Suppressor macrophage treated with lipopolysaccharide for 4 hours (primary cell): Measurements from ENCODE around the gene WWTR1.
A peak's percentile ranks its signal among the peaks of the same experiment; 100 is the strongest.

Experiments
- DNase-seq: peaks from one replicate; pipeline ENCODE4 v3.0.0-alpha.2; 2020

The WWTR1 gene

DNA sequence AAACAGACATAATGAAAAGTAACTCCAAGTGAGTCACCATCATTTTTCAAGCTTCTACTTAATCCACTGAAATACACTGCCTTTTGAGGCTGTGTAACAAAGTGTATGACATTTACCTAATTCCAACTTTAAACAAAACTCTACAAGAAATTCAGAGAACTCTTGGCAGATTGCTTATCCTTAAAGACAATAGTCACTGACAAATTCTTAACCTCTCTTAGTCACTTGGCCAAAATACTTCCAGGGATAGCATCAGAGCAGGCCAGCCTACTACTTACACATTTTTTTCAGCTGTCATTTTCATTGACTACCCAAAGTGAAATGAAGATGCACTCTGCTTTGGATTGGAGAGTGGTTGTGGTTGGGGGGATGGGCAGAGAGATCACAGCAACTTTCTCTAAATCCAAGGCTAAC is 3.6 kb downstream of the WWTR1 start:
- DNase-seq = no peak

DNA sequence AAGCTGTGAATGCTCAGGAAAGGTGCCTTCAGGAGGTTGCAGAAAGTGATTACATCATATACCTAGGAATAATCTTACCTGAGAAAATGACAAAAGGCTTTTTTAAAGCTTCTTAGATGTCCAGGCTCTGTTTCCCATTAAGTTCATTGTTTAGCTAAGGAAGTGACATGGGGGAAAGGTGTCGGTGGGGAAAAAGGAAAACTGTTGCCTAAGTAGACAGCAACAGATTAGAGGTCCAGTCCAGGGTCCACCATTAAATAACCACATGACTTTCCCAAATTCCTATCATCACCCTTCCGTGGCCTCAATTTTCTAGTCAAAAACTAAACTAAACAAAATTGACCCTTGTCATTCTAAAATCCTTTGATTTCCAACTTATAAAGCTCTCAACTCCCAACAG is 4.3 kb downstream of the WWTR1 start:
- no peak for DNase-seq

DNA sequence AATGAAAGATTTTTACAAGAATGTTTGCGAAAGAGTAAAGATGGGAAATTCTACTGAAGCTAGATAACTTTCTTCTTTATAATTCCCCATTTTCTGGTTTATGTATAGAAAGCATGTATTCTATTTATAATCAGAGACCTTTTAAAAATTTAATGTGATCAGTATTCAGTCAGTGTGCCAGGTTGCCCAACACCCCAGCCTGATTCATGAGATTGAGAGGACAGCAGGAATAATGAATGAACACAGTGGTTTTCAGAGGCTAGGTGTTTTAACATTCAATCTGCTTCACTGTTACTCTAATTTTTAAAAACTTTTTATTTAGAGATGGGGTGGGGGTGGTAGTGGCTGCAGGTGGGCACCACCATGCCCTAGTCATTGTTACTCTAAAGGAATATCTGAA is 4.7 kb downstream of the WWTR1 start:
- no peak for DNase-seq

DNA sequence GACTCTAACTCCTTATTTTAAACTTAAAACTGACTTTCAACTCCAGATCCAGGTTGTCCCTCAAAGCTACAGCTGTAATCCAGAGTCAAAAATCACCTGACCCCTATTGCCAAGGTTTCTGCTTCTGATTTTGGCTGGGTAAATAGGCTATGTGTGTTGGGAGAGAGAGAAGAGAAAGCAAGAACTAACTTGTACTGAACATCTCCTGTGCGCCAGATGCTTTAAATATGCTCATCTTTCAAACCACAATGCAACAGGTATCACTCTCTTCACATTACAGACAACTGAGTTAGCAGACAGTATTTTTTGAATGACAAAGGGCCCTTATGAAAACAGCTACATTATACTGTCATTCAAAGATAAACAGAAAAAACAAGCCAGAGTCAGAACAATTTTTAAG is 7.0 kb downstream of the WWTR1 start:
- no peak for DNase-seq

DNA sequence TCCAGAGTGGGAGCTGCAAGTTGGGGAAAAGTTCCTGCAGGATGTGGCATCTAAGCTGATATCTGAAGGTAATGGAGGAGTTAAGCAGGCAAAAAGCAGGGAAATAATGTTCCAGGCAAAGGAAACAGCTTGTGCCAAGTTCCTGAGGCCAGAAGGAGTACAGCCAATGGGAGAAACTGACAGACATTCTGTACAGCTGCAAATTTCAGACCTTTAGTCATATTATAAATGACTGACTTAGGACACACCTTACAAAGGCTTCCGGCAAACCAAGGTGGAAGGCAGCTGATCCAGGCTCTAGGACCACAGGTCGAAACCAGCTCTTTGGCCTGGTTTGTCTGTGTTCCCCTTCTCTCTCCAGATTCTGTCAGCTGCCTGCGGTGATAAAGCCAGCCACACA is 9.3 kb downstream of the WWTR1 start:
- DNase-seq = no peak

DNA sequence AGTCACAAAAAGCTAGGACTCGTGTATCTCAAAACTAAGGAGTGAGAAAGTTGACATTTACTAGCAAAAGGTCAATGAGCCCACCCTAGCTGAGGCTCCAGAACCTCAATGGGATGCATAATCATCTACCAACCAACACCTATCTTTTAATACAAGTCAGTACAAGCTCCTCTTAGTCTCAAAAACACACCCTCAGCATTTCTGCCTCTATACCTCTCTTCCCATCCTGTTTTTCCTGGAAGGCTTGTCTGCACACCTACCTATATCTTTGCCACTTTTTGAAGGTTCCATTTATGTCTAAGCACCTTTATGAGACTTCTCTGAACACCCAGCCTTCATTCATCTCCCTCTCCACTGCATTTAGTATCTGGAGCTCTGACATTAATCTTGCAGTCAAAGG is 10.0 kb downstream of the WWTR1 start:
- DNase-seq = no peak

DNA sequence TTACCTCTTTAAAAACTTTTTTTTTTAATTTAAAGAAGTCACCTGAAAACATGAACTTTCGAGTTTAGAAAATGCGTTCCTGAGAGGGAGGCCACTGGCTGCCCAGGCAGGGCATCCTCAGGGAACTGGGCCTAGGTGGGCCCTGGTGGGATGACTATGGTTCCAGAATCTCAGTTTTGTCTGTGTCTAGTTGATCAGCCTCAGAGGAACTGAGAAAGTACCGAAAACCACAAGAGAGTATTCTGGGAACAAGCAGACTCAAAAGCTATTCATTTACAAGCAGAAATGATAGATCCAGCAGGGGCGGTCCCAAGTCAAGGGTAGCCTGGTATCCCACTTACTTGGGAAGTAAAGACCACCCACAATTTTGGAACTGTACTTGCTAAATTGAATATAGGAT is 10.5 kb downstream of the WWTR1 start:
- DNase-seq = no peak

DNA sequence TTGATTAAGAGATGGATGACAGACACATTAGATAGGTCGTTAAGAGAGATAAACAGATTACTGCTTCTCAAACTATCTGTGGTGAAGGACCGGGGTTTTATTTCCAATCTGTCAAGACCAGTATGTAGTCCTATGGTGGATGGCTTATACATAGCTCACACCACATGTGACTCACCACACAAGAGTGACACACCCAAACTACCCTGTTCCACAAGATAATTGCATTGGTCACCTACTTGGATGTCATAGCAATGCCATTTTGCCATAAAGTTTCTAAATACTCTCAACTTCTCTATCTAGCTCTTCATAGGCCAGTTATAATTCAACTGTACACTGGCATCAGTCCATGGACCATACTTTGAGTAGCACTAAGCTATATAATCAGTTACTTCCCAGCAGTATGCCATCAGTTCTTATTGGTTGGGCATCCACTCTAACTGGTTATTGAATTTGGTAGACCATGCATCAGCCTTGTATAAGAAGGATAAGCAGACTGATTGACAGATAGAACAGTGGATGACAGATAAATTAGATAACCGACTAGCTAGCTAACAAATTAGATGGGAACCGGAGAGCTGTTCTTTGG is 11.6 kb downstream of the WWTR1 start:
- DNase-seq = peak; percentile 43

DNA sequence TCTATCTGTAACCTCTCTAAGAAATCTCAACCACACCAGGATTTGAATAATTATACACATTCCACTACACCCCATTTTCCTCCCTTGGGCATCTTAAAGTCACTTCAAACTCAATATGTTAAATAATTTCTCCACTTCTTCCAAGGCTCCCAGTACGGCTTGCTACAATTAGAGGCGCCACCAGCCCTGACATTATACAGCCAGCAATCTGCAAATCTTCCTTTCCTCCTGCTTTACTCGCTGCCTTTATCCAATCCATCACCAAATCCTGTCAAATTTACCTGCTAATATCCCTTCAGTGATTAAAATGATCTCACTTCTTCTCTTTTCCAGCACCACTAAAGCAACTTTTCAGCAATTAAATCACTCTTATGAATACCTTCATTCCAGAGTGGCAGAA is 13.9 kb downstream of the WWTR1 start:
- no peak for DNase-seq

DNA sequence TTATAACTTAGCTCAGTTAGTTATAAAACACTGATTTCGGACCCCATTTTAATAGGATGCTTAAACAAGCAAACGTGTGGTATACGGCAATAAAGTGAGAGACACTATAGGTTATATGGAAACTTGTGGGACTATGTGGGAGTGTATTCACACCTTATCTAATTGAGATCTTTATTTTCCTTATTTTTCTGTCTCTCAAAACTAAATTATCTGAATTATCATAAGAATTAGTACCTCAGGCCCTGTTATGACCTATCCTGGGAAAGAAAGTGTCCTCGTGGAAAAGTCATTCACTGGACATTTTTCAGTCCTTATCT is 14.4 kb downstream of the WWTR1 start:
- no peak for DNase-seq

DNA sequence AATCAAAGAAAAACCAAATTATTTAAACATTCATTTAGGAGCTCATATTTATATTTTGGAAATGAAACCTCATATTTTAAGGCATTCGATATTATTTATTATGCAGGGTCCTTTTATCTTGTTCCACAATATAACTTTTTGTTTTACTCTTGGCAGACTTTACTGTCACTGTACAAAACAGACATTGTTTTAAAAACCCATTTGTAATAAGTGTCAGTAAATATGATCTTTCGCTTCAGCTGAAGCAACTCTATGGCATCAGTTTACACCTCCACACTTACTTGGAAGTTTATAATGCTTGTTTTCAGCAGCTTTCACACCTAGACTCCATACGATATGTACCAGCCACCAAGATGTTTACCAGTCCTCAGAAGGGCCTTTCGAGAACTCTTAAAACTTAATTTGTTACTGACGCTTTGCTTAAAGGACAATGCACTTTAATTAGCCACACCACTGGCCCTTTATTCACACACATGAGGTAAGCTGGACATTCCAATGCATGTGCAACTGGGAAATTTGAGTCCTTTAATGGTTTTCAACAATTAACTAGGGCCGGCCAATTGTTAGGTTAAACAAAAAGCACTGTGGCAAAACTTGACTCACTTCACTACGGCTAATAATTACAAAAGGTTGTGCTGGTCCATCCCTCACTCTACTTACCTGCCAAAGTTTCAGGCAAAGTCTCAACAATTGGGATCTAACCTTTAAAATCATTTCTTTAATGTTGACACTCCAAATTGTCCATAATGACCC is 16.7 kb downstream of the WWTR1 start:
- no peak for DNase-seq

DNA sequence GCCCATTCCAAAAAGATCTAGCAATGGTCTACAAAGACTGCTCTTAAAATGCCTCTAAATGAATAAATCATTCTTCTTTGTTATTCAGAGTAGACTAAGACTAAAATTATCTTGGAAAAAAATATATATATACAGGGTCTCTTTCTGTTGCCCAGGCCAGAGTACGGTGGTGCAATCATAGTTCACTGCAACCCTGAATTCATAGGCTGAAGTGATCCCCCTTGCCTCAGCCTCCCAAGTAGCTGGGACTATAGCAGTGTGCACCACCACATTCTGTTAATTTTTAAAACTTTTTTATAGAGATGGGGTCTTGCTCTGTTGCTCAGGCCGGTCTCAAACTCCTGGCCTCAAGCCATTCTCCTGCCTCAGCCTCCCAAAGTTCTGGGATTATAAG is 18.7 kb downstream of the WWTR1 start:
- no peak for DNase-seq

DNA sequence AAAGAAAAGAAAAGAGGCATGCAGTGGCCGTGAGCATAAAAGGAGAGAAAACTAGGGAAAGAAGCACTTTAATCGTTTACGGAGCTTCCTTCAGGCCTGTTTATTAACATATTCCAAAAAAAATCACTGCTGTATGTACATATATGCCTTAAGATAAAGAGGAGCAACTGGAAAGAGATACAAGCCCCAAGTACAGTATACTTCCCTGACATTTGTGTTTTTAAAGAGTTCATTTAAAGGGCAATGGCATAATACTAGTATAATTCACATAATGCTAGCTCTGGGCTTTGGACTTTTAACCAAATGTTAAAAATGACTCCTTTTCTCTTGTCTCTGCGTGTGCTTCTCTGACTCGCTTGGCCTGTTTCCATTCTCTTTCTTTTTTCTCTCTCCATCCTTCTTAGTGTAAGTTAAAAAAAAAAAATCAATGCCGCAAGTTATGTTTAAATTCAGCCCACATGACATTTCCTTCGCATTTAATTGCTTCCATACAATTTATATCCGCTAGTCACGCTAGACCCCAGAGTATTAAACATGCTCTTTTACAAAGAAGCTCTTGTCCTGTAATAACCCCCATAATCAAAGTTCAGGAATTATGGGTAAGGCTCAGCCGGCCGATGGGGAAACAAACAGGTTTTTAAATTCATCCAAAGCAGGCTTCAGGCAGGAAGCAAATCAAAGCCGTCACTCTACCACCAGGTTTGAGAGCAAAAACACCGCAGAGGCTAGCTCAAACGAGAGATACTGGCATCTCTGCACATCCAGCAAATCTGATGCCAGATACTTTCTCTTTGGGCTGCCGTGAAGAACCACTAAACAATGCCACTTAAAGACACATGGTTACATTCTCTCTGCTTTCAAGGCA is 19.4 kb downstream of the WWTR1 start:
- no peak for DNase-seq

DNA sequence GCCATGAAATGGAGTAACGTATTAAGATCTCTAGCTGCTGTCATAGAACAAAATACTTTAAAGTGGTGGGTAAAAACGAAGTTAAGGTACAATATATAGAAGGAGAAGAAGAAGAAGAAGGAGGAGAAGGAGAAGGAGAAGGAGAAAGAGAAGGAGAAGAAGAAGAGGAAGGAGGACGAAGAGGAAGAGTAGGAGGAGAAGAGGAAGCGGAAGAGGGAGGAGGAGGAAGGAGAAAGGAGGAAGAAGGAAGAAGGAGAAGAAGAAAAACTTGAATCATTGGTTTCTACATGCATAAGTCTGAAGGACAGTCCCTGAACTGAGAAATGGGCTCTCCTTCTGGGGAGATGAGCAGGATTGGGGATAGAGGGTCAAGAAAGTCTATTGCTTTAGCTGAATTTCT is 22.4 kb downstream of the WWTR1 start:
- no peak for DNase-seq

DNA sequence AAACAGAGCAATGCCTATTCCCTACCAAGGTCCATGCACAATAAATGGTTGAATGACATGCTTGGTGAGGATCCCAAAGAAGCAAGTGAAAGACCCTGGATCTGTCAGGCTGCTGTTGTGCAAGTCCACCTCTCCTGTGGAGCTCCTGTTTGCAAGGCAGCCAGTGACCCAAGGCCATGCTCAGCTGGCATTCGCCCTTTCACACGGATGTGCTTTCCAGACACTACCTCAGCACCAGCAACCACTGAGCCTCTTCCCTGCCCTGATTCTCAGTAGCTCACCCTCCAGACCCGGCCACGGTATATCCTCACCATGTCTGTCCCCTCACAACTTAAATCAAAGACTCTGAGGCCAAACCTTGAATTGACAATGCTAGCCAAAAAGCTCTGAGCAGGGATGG is 23.3 kb downstream of the WWTR1 start:
- no peak for DNase-seq

DNA sequence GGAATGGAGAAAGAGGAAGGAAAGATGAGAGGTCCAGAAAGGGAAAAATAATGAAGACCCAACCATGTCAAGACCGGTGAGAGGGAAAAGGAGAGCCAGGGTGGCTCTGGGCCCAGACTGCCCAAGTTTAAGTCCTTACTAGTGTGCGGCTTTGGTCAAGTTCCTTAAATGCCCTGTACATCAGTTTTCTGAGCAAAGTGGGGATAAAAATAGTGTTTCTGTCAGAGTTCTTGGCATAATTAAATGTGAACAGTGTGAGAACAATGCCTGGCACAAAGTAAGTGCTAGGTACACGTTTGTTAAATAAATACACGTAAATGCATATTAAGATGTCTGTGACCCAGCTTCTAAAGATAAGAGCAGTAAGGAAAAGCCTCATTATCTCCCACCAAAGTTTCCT is 23.8 kb downstream of the WWTR1 start:
- no peak for DNase-seq

DNA sequence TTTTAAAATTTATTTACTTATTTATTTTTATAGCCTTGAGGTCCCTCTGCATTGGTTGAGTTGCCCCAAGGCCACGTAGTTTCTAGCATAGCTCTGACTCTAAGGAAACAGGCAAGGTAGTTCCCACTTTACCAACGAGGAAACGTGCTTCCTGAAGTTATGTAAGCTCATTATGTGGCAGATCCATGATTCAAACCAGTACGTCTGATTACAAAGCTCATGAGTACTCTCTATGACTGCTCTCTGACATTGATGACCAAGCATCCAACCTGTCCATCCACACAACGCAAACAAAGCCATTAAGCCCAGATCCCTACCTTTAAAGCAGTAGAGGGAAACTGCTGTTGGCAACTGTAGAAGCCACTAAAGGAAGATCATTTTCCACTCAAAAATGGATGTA is 25.6 kb downstream of the WWTR1 start:
- DNase-seq = no peak

DNA sequence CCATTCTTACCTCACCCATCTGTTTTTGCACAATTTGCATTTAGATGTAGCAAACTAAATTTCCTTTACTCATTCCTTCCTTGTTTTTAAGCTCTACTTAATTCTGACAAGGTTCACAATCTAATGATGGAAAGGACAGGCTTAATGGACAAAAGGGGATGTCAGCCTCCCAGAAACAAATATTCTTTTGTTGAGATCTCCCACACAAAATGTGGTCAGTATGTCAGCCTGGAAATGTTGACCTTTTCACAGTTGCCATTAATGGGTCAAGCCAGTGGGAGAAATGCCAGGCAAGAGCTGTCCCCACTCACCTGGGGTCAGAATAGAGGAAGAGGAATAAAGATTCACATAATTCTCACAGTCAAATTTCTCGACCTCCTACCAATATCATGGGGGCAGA is 27.0 kb downstream of the WWTR1 start:
- DNase-seq = no peak

DNA sequence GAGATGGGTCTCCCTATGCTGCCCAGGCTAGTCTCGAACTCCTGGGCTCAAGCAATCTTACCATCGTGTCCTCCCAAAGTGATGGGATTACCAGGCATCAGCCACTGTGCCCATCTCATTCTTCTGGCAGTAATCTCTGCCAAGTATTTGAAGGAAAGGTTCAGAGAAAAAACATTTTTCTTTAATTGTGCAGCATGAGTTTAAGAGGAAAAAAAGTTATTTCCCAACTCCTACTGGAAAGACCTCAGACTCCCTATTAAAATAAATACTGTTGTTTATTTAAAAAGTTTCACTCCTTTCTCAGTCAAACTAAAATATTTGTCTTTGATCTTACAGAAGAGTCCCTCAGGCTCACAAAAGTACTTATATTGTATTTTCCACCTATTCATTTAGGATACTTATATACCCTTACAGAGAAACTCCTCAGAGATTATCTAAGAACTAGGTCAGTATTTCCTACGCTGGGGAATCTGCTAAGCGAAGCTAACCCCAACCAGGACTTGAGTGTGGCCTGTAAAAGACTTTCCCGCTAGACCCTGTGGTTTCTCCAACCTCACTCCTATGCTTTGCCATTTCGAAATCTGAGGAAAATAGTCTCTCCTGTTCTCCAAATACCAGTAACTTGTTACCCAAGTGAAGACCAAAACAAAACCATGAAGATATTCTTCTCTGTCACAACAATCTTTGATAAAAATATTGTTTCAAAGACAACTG is 28.7 kb downstream of the WWTR1 start:
- DNase-seq = no peak

DNA sequence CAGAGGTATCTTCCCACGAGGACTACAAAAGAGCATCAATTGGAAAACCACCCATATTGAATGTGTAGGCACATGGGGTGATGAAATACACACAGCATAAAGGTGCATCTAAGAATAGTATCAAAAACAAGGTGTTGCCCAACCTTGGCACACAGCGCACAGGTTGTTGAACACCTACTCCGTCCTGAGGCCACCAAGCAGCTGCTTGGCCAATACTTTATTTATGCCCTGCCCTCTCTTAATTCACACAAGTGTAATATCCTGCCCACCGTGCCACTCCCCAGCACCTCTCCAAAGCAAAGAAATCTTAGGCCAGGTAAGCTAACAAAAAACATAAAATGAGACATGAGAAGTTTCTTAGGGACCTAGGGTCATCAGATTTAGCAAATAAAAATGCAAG is 31.2 kb downstream of the WWTR1 start:
- no peak for DNase-seq

DNA sequence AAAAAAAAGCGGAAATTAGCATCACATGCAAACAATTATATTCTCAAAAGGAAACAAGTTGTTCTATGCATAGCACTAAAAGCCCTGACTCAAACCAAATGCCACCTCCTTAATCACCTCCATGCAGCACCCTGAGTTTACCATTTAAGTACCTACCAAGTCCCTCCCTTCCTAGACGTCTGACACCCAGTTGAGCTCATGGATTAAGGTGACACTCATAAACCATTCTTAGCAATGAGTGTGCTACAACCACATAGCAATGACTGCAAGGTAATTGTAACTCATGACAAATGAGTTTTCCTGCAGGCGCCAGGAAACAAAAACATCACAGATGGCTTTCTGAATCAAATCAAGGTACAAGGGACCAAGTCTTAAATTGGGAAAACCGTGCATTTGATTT is 32.0 kb downstream of the WWTR1 start:
- no peak for DNase-seq

DNA sequence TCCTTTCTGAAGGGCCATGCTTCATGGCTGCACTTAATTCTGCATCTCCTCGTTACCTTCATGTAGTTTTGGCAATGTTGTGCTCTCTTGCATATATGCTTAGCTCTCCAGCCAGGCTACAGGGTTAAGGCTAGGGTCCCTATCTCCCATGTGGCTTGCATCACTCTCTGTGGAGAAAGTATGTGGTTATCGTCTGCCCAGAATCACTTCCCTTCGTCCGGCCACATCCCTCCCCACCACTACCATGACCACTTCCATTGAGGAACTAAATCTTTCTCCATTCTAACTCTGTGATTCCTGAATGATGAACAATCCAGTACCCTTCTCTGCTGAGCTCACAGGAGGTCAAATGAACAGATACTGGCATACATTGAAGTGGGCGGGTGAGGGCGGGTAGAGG is 34.0 kb downstream of the WWTR1 start:
- peak; percentile 68 for DNase-seq

DNA sequence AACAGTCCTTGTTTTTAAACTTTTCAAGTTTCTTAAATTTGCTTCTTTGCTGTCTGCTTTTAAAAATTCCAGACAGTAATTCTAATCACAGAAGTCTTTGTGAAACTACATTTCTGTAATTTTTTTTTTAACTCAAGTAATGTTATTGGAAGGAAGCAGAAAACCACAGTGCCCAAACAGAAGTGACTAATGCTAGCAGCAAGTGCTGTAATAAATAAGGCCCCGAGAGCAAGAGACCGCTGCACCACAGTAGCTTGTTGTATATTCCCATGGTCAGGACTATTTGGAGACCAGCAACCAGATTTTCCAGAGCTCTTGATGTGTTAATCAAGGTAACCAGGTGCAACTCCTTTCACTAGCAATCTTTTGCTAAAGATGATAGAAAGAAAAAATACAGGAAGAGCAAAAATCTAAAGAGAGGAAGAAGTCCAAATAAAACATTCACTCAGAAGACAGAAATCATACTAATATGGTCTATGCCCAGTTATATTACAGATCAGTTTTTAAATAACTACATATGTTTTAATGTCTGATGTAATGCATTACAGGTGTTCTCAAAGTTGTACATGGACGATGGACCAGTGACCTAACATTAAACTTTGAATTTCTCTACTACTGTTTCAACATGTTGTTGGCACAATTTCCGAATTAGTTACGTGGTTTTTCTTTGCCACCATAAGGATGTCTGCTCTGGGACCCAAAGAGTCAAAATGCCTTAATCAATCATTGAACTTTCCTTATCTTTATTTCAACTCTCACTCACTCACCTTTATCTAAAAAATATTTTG is 36.4 kb downstream of the WWTR1 start:
- peak; percentile 54 for DNase-seq
